BE2C (cell line): ENCODE data around the gene GSE1.

Experiments used
- DNase-seq: peaks from one replicate; pipeline ENCODE4 v3.0.0-alpha.2; 2020
- H3K27me3 ChIP-seq: fragments of 250-450 bp; sonication (Bioruptor Pico); 2 replicates; pipeline ENCODE4 v1.5.1; 2020; ENCODE audit warnings: mild to moderate bottlenecking
- H3K36me3 ChIP-seq: fragments of 250-450 bp; sonication (Bioruptor Pico); 2 replicates; pipeline ENCODE4 v1.5.1; 2020; ENCODE audit warnings: mild to moderate bottlenecking
- H3K4me1 ChIP-seq: fragments of 250-450 bp; sonication (Bioruptor Pico); 2 replicates; pipeline ENCODE4 v1.5.1; 2020
- H3K4me3 ChIP-seq: 2 replicates; pipeline ENCODE4 v1.5.1; 2011; ENCODE audit warnings: low read depth, low read length
- H3K9me3 ChIP-seq: fragments of 250-450 bp; sonication (Bioruptor Pico); 2 replicates; pipeline ENCODE4 v1.5.1; 2020
- TF ChIP-seq, protein P1 (sequence below): IDR thresholded peaks from 2 replicates; pipeline ENCODE4 v1.5.1; 2012; ENCODE audit warnings: mild to moderate bottlenecking, low read depth, low read length

GSE1 gene

DNA sequence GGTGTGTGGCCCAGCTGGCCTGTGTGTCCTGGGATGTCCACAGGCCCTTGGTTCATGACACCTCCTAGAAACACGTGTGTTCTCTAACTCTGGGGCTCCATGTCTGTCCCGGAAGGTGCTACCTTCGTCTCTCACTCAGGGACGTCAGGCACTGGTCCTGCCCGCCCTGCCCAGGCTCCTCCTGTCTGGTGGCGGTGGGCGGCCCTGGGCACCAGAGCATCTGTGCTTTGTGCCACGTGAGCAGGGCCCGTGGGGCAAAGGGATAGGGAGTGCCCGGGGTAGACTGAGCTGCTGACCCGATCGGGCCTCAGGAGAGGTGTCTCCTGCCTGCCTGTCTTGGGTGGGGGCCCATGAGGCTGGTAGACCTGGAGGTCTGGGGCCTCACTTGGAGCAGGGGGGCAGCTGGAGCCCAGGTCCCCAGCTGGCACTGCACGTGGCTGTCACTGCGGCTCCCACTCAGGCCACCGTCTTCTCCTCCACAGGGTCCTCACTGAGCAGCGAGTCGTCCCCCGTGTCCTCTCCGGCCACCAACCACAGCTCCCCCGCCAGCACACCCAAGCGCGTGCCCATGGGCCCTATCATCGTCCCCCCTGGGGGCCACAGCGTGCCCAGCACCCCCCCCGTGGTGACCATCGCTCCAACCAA is 35.1 kb downstream of the GSE1 start:
- peaks cover 49% of the 10 kb centered on the region for H3K4me1 ChIP-seq
- H3K9me3 ChIP-seq: no peaks in the 10 kb centered on the region
- no peaks in the 10 kb centered on the region for H3K27me3 ChIP-seq
- TF ChIP-seq, protein P1, sequence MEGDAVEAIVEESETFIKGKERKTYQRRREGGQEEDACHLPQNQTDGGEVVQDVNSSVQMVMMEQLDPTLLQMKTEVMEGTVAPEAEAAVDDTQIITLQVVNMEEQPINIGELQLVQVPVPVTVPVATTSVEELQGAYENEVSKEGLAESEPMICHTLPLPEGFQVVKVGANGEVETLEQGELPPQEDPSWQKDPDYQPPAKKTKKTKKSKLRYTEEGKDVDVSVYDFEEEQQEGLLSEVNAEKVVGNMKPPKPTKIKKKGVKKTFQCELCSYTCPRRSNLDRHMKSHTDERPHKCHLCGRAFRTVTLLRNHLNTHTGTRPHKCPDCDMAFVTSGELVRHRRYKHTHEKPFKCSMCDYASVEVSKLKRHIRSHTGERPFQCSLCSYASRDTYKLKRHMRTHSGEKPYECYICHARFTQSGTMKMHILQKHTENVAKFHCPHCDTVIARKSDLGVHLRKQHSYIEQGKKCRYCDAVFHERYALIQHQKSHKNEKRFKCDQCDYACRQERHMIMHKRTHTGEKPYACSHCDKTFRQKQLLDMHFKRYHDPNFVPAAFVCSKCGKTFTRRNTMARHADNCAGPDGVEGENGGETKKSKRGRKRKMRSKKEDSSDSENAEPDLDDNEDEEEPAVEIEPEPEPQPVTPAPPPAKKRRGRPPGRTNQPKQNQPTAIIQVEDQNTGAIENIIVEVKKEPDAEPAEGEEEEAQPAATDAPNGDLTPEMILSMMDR: no peak
- H3K4me3 ChIP-seq: no peak overlapping the region
- H3K36me3 ChIP-seq: peaks cover 52% of the 10 kb centered on the region
- no peak for DNase-seq

DNA sequence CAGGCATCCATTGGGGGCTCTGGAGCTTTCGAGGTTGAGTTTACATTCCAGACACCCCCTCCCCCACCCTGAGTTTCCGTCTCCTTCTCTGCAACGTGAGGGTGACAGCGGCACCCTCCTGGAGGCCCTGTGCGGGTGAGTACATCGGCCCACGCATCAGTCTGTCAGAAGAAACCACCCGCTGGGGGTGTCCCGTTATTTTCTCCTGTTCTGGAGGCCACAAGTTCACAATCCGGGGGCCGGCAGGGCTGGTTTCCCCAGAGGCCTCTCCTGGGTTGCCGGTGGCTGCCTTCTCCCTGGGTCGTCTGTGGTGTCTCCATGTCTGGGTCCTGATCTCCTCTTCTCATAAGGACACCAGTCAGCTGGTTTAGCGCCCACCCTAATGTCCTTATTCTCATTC is 35.7 kb downstream of the GSE1 start:
- Histone ChIP-seq H3K36me3 (peaks cover 58% of the 10 kb centered on the region), H3K9me3 (no peaks in the 10 kb centered on the region), H3K4me1 (peaks cover 49% of the 10 kb centered on the region), H3K4me3 (no peak overlapping the region), H3K27me3 (no peaks in the 10 kb centered on the region)
- no peak for DNase-seq
- TF ChIP-seq, protein P1: no peak

DNA sequence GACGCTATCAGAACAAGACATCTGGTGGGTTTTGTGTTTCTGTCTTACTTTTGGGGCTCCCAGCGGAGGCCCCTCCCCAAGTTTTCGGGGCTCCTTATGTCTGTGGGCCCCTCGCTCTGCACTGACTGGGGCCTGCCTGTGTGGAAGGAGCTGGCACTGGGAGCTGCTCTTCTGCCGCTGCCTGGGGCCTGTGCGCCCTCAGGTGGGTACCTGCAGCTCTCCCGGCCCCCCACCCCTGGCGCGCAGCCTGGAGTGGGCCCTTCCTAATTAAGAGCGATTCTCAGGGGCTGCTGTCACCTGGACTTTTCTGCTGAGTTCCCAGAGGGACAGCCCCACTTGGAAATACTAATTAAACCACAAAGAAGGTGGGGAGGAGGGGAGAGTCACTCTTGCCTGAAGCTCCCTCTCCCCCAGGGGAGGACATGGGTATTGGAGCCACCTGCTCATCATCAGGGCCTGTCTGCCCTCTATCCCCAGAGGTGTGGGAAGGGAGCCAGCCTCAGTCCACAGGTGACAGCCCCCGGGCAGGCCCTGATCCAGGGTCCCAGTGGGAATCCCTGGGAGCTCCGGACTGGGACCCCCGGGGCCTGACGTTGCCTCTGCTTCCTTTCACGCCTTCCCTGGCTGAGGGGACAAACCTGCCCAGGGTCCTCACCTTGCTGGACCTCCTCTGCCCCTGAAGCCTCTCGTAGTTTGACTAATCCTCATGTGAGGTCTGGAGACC is 36.5 kb downstream of the GSE1 start:
- Histone ChIP-seq H3K36me3 (peaks cover 63% of the 10 kb centered on the region), H3K4me3 (no peak overlapping the region), H3K4me1 (peaks cover 49% of the 10 kb centered on the region), H3K27me3 (no peaks in the 10 kb centered on the region), H3K9me3 (no peaks in the 10 kb centered on the region)
- peak; percentile 49 for DNase-seq
- TF ChIP-seq, protein P1: no peak

DNA sequence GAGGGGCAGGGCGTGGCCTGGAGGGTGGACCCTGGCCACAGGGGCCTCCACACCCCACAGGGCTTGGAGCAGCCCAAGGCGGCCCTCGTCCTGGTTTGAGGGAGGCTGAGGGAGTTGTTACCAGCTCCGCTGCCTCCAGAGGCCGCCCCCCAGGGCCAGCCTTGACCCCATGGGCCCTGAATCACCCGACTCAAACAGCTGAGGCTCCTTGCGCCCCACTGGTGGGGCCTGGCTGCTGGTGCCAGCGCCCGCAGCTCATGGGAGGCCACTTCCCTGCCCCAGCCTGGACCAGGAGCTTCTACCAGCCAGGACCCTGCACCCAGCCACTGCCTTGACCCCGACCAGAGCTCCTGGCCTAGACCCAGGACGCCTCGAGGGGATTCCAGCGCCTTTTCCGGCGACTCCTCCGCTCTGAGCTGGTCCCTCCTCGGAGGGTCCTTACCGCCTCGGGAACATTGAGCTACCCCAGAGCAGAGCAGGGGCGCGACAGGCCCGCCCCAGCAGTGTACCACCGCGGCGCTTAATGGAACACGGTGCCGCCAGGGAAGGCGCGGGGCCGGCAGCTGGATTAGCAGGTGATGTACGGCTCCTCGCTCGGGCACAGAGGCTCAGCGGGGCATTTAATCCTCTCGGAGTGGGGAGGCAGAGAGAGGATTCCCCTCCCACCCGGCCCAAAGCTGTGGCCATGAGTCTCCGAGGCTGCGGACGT is 37.2 kb downstream of the GSE1 start:
- H3K9me3 ChIP-seq: no peaks in the 10 kb centered on the region
- peaks cover 65% of the 10 kb centered on the region for H3K36me3 ChIP-seq
- peak; percentile 62 for DNase-seq
- H3K27me3 ChIP-seq: no peaks in the 10 kb centered on the region
- TF ChIP-seq, protein P1: no peak
- H3K4me3 ChIP-seq: no peak overlapping the region; the same call in 1 of the 2 replicates
- H3K4me1 ChIP-seq: peaks cover 46% of the 10 kb centered on the region

DNA sequence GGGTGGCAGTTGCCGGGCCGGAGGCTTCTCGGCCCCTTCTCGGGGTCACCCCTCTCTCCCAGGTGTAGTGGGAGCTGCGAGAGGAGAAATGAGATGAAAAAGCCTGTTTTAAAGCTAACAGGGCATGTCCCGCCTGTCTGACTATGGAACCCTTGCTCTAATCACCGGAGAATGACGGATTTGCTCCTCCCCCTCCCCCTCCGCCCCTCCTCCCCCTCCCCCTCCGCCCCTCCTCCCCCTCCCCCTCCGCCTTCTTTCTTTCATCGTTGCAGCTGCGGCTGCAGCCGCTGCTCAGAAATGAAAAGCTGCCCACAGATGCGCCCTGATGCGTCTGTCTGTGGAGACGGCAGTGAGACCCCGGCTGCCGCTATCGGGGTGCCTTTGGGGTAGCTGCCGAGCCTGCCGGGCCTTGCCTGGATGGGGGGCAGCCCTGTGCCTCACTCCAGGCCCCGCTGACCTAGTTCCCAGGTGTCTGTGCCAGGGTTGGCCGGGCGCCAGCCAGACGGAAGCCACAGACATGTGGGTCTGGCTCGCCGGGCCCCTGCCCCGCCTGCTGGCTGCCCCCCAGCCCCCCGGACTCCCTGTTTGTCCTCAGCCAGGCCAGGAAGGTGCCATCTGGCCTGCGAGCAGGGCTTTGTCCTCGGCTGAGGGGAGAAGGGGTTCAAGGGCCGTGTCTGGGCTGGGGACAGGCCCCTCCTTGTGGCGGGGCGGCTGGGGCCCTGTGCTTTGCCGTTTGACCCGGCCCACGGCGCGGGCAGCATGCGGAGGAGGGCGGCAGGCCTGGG is 37.9 kb downstream of the GSE1 start:
- H3K4me1 ChIP-seq: peaks cover 46% of the 10 kb centered on the region
- H3K27me3 ChIP-seq: no peaks in the 10 kb centered on the region
- no peaks in the 10 kb centered on the region for H3K9me3 ChIP-seq
- TF ChIP-seq, protein P1: no peak
- peaks cover 68% of the 10 kb centered on the region for H3K36me3 ChIP-seq
- no peak overlapping the region for H3K4me3 ChIP-seq
- peak; percentile 83 for DNase-seq
